NCI-H128 (cell line): ENCODE results near the gene ETV6.

Experiments used
- DNase-seq: peaks from one replicate; lab custom pipeline; 2025; ENCODE audit not compliant: unreplicated experiment; lab: John Stamatoyannopoulos, UW

ETV6 gene

GRCh38 chr12:11714626-11715025, 65.2 kb downstream of the ETV6 start:
- DNase-seq: no peak

GRCh38 chr12:11715621-11716020, 66.1 kb downstream of the ETV6 start:
- DNase-seq: no peak

GRCh38 chr12:11716794-11717518, 67.5 kb downstream of the ETV6 start:
- DNase-seq: no peak

- DNase-seq: no peak
Measured at GRCh38 chr12:11717519-11717961, 68.1 kb downstream of the ETV6 start.

- DNase-seq: no peak
Measured at GRCh38 chr12:11718105-11718504, 68.6 kb downstream of the ETV6 start.

GRCh38 chr12:11718768-11719253, 69.3 kb downstream of the ETV6 start:
- no peak for DNase-seq

- DNase-seq: no peak
Measured at GRCh38 chr12:11719678-11720099, 70.2 kb downstream of the ETV6 start.

- DNase-seq: no peak
Measured at GRCh38 chr12:11722071-11722470, 72.6 kb downstream of the ETV6 start.

DNA sequence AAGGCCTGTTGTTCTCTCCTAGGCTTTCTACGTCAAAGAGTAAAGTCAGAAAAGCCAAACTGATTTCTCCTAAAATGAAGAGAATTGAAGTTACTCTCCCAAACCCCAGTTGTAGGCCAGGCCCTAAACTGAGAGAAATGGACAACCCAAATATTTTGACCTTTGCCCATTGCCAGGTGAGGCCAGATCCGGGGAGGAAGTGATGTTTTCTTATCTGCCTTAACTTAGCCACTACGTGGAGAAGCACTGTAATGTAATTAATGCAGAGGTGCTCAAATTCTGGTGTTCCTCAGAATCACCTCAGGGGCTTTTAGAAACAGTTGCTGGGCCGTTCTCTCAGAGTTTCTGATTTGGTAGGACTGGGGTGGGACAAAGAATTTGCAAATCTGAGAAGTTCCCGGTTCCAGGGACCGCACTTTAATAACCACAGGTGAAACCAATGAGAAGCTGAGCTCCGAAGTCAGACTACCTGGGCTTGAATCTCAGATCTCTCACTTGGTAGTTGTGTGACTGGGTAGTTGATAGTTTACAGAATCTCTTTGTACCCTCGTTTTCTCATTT, 73.2 kb downstream of the ETV6 start:
- DNase-seq: no peak

DNA sequence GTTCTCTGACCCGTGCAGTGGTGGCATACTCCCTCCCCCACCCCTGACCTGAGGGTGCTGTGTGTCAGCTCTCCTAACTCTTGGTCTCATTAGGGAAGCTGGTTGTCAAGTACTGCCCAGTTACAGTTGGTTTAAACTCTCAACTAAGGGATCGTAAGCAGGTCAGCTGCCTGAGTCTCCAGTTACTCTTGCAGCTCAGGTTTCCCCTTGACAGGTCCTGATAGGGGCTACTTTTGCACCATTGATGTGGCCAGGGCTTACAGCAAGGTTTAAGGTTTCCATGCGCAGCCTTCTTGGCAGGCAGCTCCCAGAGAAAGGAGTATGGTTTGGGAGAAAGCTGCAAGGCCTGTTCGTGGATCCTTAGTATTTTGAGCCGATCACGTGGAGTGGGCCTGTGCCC, 74.5 kb downstream of the ETV6 start:
- DNase-seq: no peak

DNA sequence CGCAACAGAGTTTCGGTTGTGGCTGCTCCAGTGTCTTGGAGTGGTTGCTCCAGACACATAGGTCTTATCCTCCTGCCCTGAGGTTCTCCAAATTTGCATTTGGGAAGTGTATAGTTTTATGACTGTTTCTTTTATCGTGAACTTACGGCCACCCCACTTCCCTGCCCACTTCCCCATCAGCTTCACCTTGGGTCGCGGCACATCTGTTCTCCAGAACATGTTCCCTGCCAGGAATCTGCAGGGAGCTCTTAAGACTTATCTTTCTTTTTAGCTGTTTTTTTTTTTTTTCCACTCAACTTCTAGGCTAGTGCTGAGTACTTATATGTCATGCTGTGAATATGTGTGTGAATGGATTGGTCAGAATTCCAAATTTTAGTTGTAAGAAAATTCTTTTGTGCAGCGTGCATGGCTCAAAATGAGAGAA, 75.4 kb downstream of the ETV6 start:
- no peak for DNase-seq

GRCh38 chr12:11725686-11726085, 76.2 kb downstream of the ETV6 start:
- no peak for DNase-seq

GRCh38 chr12:11726659-11727058, 77.2 kb downstream of the ETV6 start:
- DNase-seq: no peak

DNA sequence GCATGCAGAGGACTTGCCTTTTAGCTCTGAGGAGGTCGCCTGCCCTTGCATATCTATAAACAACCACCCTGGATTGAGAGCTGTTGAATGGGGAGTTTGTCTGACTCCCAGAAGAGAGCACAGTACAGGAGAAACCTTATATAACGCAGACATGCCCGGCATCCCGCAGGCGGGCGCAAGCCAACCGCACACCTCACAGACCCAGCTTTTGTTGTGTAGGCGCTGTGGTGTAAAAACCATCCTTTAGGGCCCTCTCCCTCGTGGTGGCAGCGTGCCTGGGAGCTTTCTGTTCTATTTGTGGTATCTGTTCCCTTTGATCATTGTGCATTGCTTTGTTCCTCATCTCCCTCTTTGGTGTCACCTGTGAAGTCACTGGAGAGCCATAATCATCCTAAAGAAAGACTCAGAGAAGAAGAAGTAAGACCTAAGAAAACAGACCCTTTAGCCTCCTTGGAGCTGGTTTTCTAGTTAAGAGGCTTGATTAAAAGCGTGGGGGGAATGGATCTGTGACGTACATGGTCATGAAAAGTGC, 77.7 kb downstream of the ETV6 start:
- DNase-seq: no peak

DNA sequence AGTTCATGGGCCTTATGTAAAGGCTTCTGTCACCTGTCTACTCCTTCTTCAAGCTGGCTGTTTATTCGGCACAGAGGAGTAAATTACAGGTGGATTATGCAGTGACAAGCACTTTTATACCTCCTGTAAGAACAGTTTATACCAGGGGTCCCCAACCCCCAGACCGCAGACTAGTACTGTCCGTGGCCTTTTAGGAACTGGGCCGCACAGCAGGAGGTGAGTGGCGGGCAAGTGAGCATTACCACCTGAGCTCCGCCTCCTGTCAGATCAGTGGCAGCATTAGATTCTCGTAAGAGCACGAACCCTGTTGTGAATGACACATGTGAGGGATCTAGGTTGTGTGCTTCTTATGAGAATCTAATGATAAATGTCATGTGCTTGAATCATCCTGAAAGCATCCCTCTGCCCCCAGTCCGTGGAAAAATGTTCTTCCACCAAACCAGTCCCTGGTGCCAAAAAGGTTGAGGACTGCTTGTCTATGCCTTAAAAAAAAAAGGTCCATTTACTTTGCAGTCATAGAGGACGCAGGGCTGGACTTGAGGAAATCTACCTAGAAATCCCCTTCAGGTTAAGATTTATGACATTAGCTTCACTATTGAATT, 78.8 kb downstream of the ETV6 start:
- DNase-seq: no peak

- no peak for DNase-seq
Measured at GRCh38 chr12:11729008-11729407, 79.5 kb downstream of the ETV6 start.

DNA sequence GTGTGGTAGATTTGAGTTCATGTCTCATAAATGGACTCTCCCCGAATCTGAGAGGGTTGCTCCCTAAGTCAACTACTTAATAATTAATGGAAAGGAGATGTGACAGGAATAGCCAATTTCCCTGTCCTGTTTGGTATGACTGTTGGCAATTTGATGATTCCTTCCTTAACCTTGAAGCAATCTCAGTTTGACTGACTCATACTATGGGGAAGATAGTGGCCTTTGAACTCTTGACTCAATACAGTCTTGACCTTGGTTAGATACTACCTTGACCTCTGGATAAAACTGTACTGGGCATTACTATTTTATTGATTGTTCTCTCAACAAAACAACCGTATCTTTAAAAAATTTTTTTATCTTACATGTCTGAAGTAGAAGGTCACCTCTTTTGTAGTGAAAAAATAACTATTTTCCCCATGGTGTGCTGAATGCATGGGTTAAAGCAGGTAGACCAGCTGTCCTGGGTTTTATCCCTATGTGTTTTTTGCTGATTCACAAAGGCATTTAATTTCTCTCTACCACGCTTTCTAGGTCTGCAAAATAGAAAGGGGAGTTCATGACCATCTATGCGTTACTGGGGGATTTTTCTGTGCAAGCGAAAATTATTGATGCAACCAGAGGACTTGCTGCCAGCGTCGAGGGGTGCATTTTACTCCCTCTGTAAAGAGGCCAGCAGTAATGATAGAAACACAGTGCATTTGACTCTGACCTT, 80.1 kb downstream of the ETV6 start:
- DNase-seq: no peak

GRCh38 chr12:11730299-11731041, 81.0 kb downstream of the ETV6 start:
- DNase-seq: no peak

GRCh38 chr12:11731042-11731357, 81.5 kb downstream of the ETV6 start:
- DNase-seq: no peak

- no peak for DNase-seq
Measured at GRCh38 chr12:11731455-11731854, 82.0 kb downstream of the ETV6 start.

- no peak for DNase-seq
Measured at GRCh38 chr12:11732023-11732422, 82.5 kb downstream of the ETV6 start.
